Measurements from ENCODE around the gene VMP1.

GRCh38 chr17:59800530-59800942, 93.1 kb downstream of the VMP1 start:
- TF ChIP-seq, protein P1, sequence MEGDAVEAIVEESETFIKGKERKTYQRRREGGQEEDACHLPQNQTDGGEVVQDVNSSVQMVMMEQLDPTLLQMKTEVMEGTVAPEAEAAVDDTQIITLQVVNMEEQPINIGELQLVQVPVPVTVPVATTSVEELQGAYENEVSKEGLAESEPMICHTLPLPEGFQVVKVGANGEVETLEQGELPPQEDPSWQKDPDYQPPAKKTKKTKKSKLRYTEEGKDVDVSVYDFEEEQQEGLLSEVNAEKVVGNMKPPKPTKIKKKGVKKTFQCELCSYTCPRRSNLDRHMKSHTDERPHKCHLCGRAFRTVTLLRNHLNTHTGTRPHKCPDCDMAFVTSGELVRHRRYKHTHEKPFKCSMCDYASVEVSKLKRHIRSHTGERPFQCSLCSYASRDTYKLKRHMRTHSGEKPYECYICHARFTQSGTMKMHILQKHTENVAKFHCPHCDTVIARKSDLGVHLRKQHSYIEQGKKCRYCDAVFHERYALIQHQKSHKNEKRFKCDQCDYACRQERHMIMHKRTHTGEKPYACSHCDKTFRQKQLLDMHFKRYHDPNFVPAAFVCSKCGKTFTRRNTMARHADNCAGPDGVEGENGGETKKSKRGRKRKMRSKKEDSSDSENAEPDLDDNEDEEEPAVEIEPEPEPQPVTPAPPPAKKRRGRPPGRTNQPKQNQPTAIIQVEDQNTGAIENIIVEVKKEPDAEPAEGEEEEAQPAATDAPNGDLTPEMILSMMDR (IDR thresholded peaks at IDR 0.05): no peak
- TF ChIP-seq POLR2A (IDR thresholded peaks at IDR 0.05) (no peak), POLR2AphosphoS5 (IDR thresholded peaks at IDR 0.05) (no peak)
